Right lobe of liver (tissue), 4 donors: ENCODE data around the gene CBLC.
"Not testable (repeated sequence)": the region's sequence is repeated elsewhere in the genome, so short reads cannot be mapped to it uniquely, and the experiment has no call there.

ENCODE experiments used
- CTCF ChIP-seq, 4 donors: fragments of 200-600 bp in 3 of 4; fragments of 450-650 bp in 1 of 4; IDR thresholded peaks; one replicate each; pipeline versions ENCODE4 v1.5.1 to v1.8.0; 2016 to 2022; ENCODE audit warnings: antibody characterized with exemption in 4 of 4, mild to moderate bottlenecking in 2 of 4
- POLR2A ChIP-seq: fragments of 450-650 bp; IDR thresholded peaks from one replicate; pipeline ENCODE4 v1.6.1; 2017; ENCODE audit warnings: antibody characterized with exemption, mild to moderate bottlenecking
- donor health status: DM: no; HTN: no; CAD: no.
- donor health status: DM: no; HTN: no; CAD: no.
- donor health status: DM: no; HTN: yes; CAD: no.

GRCh38 chr19:44834399-44834798 lies 56.7 kb downstream of the CBLC start:
- not testable (repeated sequence) for TF ChIP-seq CTCF (IDR thresholded peaks at IDR 0.05); POLR2A
